GM21529 (cell line): ENCODE measurements around the gene BAG2.

ENCODE experiments used
- ATAC-seq: cut with Tn5 transposase; IDR thresholded peaks from one replicate; pipeline ENCODE4 v1.9.1; 2021; ENCODE audit not compliant: unreplicated experiment

The BAG2 gene

DNA sequence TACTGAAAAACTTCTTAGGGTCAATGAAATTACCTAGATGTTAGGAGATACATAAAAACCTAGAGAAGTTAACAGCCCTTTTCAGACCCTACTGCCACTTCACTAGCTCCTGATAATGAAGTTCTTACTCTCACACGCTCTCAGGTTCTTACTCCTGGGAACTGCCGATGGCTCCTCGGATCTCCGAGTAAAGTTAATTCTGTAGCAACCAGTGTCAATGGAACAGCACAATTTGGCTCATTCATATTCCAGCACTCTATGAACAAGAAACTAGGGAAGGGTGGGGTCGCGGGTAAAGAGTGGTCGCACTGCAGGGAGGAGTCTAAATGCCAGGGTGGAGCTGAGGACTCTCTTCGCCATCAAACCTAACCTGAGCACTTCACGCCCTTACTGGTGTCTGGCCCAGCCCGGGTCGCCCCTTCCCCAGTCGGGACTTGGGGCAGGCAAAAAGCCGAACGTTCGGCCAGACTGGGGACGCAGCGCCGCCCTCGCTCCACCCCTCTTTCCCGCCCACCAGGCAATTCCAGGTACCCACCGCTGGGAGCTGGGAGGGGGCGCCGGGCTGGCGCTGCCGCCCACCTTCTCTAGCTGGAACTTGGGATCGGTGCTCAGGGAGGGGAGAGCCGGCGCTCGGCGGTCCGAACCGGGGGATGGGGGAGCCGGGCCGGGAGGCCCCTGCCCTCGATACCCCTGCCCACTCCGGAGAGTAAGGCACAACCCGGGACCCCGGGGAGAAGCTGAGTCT, 49.2 kb downstream of the BAG2 start:
- peak; percentile 80 for ATAC-seq

- peak; percentile 81 for ATAC-seq
Measured at GRCh38 chr6:57221936-57222742, 50.0 kb downstream of the BAG2 start, which contains the start of gene RAB23. Gene RAB23, minus strand, starts transcription at chr6:57222307. Its CDS starts 11,927 bp downstream, at chr6:57210380.

DNA sequence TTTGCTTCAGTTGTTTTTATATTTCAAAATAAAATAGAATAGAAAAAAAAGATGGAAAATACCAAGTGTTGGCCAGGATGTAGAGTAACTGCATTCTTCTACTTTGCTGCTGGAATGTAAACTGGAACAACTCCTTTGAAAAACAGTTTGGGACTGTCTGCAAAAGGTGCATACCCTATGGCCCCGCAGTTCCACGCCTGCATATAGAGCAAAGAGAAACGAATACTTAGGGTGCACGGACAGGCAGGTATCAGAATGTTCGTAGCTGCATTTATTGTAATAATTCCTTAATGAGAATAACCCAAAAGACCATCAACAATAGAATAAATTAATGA, 50.6 kb downstream of the BAG2 start:
- ATAC-seq = no peak

GRCh38 chr6:57224769-57225515, 52.8 kb downstream of the BAG2 start:
- ATAC-seq = no peak

GRCh38 chr6:57226221-57226620, 54.1 kb downstream of the BAG2 start:
- ATAC-seq = no peak
